GM18502 (cell line): ENCODE results near the gene IFI16.

ENCODE experiments used
- ATAC-seq: cut with Tn5 transposase; IDR thresholded peaks from one replicate; pipeline ENCODE4 v1.9.1; 2021; ENCODE audit warnings: mild to moderate bottlenecking; ENCODE audit not compliant: unreplicated experiment, poor library complexity

The IFI16 gene

GRCh38 chr1:159009704-159010361 lies at the start of gene IFI16:
Gene IFI16, plus strand, starts transcription at chr1:159009907. Its CDS starts 4,774 bp downstream, at chr1:159014681.
- ATAC-seq: peak; percentile 65

GRCh38 chr1:158961178-158961577 lies 48.5 kb upstream of the IFI16 start:
- no peak for ATAC-seq

- no peak for ATAC-seq
These were observed 46.7 kb upstream of the IFI16 start for GRCh38 chr1:158962983-158963382.

GRCh38 chr1:158969166-158969565 lies 40.5 kb upstream of the IFI16 start:
- ATAC-seq: no peak

- no peak for ATAC-seq
These were observed 39.9 kb upstream of the IFI16 start for GRCh38 chr1:158969855-158970254.

GRCh38 chr1:158972841-158973240 lies 36.9 kb upstream of the IFI16 start:
- ATAC-seq: no peak

GRCh38 chr1:158976219-158976618 lies 33.5 kb upstream of the IFI16 start:
- no peak for ATAC-seq

GRCh38 chr1:158978730-158979129 lies 31.0 kb upstream of the IFI16 start:
- ATAC-seq: no peak

GRCh38 chr1:158979229-158979628 lies 30.5 kb upstream of the IFI16 start:
- no peak for ATAC-seq

GRCh38 chr1:158983235-158983634 lies 26.5 kb upstream of the IFI16 start:
- ATAC-seq: no peak

GRCh38 chr1:158984386-158984785 lies 25.3 kb upstream of the IFI16 start:
- ATAC-seq: no peak

- no peak for ATAC-seq
These were observed 20.3 kb upstream of the IFI16 start for GRCh38 chr1:158989424-158989823.

GRCh38 chr1:158992787-158993312 lies 16.9 kb upstream of the IFI16 start:
- no peak for ATAC-seq

GRCh38 chr1:158996998-158997397 lies 12.7 kb upstream of the IFI16 start:
- ATAC-seq: no peak

- no peak for ATAC-seq
These were observed 11.5 kb upstream of the IFI16 start for GRCh38 chr1:158998037-158998780.

GRCh38 chr1:158998781-158999161 lies 10.9 kb upstream of the IFI16 start:
- no peak for ATAC-seq

- no peak for ATAC-seq
These were observed 10.2 kb upstream of the IFI16 start for GRCh38 chr1:158999316-159000069.

- no peak for ATAC-seq
These were observed 9.7 kb upstream of the IFI16 start for GRCh38 chr1:159000070-159000409.

- no peak for ATAC-seq
These were observed 9.1 kb upstream of the IFI16 start for GRCh38 chr1:159000625-159001024.

GRCh38 chr1:159005161-159005560 lies 4.5 kb upstream of the IFI16 start:
- ATAC-seq: no peak

GRCh38 chr1:159005676-159006075 lies 4.0 kb upstream of the IFI16 start:
- ATAC-seq: no peak
